Choroid plexus epithelial cell (primary cell): Measurements from ENCODE around the gene FAM50B.

ENCODE experiments used
- DNase-seq: peaks from one replicate; pipeline ENCODE4 v3.0.0-alpha.2; 2010; ENCODE audit warnings: low read depth
- H3K4me3 ChIP-seq: 2 replicates; pipeline ENCODE4 v1.5.1; 2011; ENCODE audit warnings: low read depth, mild to moderate bottlenecking, control low read depth, low read length, moderate library complexity
- CTCF ChIP-seq: conservative IDR thresholded peaks from 2 replicates; pipeline ENCODE4 v1.5.1; 2011; ENCODE audit warnings: low read depth, mild to moderate bottlenecking, control low read depth, inconsistent platforms, low read length, moderate library complexity

The FAM50B gene

GRCh38 chr6:3888153-3888957 is 39.2 kb downstream of the FAM50B start:
- no peak for TF ChIP-seq CTCF
- H3K4me3 ChIP-seq = no peak overlapping the region
- no peak for DNase-seq

- DNase-seq = no peak
- H3K4me3 ChIP-seq = no peak overlapping the region
- TF ChIP-seq CTCF = no peak
These were observed 40.9 kb downstream of the FAM50B start for GRCh38 chr6:3890047-3890446.

GRCh38 chr6:3891883-3892282 is 42.7 kb downstream of the FAM50B start:
- H3K4me3 ChIP-seq = no peak overlapping the region
- no peak for DNase-seq
- no peak for TF ChIP-seq CTCF

GRCh38 chr6:3892603-3893002 is 43.4 kb downstream of the FAM50B start:
- no peak overlapping the region for H3K4me3 ChIP-seq
- DNase-seq = no peak
- no peak for TF ChIP-seq CTCF

- H3K4me3 ChIP-seq = no peak overlapping the region
- TF ChIP-seq CTCF = no peak
- DNase-seq = no peak
These were observed 44.3 kb downstream of the FAM50B start for GRCh38 chr6:3893487-3893886.

- no peak for TF ChIP-seq CTCF
These were observed 44.7 kb downstream of the FAM50B start for GRCh38 chr6:3893917-3894316.

More at GRCh38 chr6:3893917-3894316, 44.7 kb downstream of the FAM50B start:
- DNase-seq = no peak
- no peak overlapping the region for H3K4me3 ChIP-seq
